HFF-Myc (cell line): ENCODE measurements around the gene CCDC184.
A peak's percentile ranks its signal among the peaks of the same experiment; 100 is the strongest.

Source experiments
- DNase-seq: peaks from one replicate; pipeline ENCODE4 v3.0.0-alpha.2; 2011; ENCODE audit warnings: low read depth; ENCODE audit errors: extremely low read depth
- H3K4me3 ChIP-seq: replicated peaks from 2 replicates; pipeline ENCODE4 v1.5.1; 2011; ENCODE audit warnings: low read depth, mild to moderate bottlenecking, control low read depth, low read length
- TF ChIP-seq, protein P1 (sequence below): IDR thresholded peaks from 2 replicates; pipeline ENCODE4 v1.5.1; 2012; ENCODE audit warnings: mild to moderate bottlenecking, low read depth, low read length, control low read depth; ENCODE audit errors: missing control alignments

Gene CCDC184

GRCh38 chr12:48194799-48195201 is 11.4 kb downstream of the CCDC184 start:
- no peak for DNase-seq
- TF ChIP-seq, protein P1, sequence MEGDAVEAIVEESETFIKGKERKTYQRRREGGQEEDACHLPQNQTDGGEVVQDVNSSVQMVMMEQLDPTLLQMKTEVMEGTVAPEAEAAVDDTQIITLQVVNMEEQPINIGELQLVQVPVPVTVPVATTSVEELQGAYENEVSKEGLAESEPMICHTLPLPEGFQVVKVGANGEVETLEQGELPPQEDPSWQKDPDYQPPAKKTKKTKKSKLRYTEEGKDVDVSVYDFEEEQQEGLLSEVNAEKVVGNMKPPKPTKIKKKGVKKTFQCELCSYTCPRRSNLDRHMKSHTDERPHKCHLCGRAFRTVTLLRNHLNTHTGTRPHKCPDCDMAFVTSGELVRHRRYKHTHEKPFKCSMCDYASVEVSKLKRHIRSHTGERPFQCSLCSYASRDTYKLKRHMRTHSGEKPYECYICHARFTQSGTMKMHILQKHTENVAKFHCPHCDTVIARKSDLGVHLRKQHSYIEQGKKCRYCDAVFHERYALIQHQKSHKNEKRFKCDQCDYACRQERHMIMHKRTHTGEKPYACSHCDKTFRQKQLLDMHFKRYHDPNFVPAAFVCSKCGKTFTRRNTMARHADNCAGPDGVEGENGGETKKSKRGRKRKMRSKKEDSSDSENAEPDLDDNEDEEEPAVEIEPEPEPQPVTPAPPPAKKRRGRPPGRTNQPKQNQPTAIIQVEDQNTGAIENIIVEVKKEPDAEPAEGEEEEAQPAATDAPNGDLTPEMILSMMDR, result no peak
- H3K4me3 ChIP-seq, result no peak overlapping the region

DNA sequence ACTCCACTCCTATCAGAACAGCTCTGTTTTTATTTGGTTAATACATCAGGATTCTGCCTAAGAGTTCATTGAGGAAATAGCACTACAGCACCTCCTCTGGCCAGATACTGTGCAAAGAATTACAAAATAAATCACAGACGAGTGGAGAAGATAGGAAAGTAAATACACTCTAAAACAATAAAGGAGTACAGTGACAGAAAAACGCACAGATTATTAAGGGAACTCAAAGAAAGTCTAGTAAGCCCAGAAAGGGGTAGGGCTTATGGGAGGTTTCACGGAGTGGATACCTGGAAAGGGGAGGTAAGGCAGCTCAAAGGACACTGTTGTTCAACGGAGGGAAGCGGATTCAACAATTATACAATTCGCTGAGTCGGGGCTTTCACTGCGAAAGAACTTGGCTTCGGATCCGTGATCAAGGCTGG is 14.1 kb downstream of the CCDC184 start:
- peak overlapping the region; percentile 63 for H3K4me3 ChIP-seq
- TF ChIP-seq, protein P1, result peak; percentile 32
- no peak for DNase-seq

GRCh38 chr12:48197971-48198671 is 14.7 kb downstream of the CCDC184 start:
- TF ChIP-seq, protein P1, result no peak
- peak overlapping the region; percentile 63 for H3K4me3 ChIP-seq
- DNase-seq, result peak; percentile 88

DNA sequence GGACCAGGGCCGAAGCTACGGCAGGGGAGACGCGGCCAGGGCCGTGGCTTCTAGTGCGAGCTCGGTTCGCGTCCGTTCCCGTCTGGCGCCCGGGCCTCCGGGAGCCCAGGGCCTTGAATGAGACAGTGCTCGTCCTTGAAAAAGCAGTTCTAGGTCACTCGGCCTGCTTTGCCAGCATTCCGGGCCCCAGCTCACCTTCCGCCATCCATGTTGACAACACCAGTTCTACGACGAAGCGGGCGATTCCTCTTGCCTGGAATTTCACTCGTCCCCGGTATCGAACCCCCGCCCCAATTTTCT is 15.2 kb downstream of the CCDC184 start:
- DNase-seq, result no peak
- H3K4me3 ChIP-seq, result peak overlapping the region; percentile 63
- TF ChIP-seq, protein P1, result no peak

GRCh38 chr12:48198985-48199384 is 15.5 kb downstream of the CCDC184 start:
- peak overlapping the region; percentile 63 for H3K4me3 ChIP-seq
- TF ChIP-seq, protein P1, result no peak
- DNase-seq, result no peak

GRCh38 chr12:48199774-48200221 is 16.4 kb downstream of the CCDC184 start:
- no peak for DNase-seq
- TF ChIP-seq, protein P1, result no peak
- H3K4me3 ChIP-seq, result no peak overlapping the region

GRCh38 chr12:48201091-48201490 is 17.6 kb downstream of the CCDC184 start:
- DNase-seq, result no peak

More at GRCh38 chr12:48201091-48201490, 17.6 kb downstream of the CCDC184 start:
- TF ChIP-seq, protein P1, result no peak
- no peak overlapping the region for H3K4me3 ChIP-seq
